GM10266 (cell line): Measurements from ENCODE around the gene DCTN5.

Experiments
- DNase-seq: peaks from one replicate; pipeline ENCODE4 v3.0.0; 2012; ENCODE audit errors: extremely low spot score
- TF ChIP-seq, protein P1 (sequence below): IDR thresholded peaks from 2 replicates; pipeline ENCODE4 v1.5.1; 2012; ENCODE audit warnings: mild to moderate bottlenecking, low read depth; ENCODE audit not compliant: control insufficient read depth, insufficient read depth; ENCODE audit errors: missing control alignments

Gene DCTN5

DNA sequence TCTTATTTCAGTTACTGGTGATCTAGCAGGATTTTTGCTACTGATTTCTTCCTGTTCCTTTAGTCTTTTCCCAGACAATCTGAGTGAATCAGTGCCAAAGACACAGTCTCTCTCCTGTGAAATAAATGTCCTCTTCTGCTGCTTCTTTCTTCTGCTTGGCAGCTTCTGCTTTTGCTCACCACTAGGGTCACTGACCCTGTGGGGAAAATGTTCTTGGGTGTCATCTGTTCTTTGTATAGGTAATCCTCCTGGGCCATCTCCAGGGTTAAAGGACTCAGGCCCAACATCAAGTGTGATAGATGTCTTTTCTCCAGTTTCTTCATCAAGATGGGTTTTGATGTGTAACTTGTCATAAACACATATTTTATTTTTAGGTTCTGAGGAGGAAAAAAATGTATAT, 5.3 kb upstream of the DCTN5 start:
- TF ChIP-seq, protein P1, sequence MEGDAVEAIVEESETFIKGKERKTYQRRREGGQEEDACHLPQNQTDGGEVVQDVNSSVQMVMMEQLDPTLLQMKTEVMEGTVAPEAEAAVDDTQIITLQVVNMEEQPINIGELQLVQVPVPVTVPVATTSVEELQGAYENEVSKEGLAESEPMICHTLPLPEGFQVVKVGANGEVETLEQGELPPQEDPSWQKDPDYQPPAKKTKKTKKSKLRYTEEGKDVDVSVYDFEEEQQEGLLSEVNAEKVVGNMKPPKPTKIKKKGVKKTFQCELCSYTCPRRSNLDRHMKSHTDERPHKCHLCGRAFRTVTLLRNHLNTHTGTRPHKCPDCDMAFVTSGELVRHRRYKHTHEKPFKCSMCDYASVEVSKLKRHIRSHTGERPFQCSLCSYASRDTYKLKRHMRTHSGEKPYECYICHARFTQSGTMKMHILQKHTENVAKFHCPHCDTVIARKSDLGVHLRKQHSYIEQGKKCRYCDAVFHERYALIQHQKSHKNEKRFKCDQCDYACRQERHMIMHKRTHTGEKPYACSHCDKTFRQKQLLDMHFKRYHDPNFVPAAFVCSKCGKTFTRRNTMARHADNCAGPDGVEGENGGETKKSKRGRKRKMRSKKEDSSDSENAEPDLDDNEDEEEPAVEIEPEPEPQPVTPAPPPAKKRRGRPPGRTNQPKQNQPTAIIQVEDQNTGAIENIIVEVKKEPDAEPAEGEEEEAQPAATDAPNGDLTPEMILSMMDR = no peak
- DNase-seq = no peak

GRCh38 chr16:23640615-23640930, 693 bp upstream of the DCTN5 start:
- no peak for DNase-seq

DNA sequence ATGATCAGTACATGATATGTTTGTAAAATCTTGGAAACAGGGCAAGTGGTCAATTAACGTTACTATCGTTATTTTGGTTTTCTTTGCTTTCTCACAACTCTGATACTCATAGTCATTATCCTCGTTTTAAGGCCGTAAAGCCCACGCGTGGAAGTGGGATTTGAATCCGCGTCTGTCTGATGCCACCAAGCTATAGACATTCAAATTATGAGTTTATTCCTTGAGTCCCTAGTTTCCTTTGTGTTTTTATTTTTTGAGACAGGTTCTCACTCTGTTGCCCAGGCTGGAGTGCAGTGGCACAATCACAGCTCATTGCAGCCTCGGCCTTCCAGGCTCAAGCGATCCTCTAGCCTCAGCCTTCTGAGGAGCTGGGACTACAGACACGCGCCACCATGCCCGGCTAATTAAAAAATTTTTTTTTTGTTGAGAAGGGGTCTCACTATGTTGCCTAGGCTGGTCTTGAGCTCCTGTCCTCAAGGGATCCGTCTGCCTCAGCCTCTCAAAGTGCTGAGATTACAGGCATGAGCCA, 1.0 kb downstream of the DCTN5 start:
- TF ChIP-seq, protein P1 = no peak
- DNase-seq = no peak

More at GRCh38 chr16:23640615-23640930, 693 bp upstream of the DCTN5 start:
- TF ChIP-seq, protein P1 = no peak

DNA sequence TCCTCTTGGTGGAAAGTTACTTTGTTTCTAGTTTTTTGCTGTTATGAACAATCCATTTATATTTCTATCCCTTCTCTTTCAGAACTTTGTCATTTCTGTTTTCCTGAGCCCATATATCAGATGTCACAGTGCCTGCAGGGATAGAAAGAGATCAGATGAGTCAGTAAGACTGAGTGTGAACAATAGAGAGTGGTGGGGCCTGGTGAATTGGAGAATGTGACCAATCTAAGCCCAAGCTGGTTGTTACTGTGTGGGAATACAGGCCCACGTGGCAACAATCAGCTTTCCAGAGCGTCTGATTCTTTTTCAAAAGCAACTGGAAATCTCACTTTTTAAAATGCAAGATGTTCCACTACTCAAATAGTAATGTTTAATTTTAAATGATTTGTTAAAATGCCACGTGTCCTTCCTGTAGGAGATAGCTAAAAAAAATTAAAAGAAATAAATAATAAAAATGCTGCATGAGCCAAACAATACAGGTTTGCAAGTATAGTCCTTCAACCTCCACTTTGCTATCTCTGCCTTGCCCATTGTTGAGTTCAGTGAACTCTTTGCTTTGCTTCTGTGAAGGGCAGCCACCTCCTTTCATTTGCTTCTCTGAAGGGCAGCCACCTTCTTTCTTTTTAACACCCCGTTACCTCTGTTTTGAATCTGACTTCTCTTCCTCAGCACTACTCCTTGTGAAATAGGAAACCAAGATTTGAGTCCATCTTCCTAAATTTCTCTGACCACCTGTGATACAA, 9.6 kb downstream of the DCTN5 start:
- no peak for DNase-seq
- TF ChIP-seq, protein P1 = no peak

DNA sequence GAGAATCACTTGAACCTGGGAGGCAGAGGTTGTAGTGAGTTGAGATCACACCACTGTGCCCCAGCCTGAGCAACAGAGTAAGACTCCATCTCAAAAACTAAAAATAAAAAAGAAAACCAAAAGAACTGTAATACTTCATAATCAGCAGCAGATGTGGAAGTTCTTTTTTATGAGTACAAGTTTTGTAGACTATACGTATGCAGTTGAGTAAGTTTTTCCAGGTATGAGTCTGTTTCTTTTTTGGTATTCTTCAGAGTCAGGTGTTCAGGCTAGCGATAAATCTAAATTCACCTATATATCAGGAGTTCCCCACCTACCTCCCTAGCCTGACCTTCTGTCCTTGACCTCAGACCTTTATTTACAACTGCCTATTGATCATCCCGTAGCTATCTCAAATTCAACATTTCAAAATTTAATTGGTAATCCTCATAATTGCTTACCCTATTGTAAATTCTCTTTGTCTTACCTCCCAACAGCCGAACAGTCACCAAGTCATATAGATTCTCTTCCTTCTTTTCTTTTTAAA, 10.7 kb downstream of the DCTN5 start:
- no peak for DNase-seq
- TF ChIP-seq, protein P1 = no peak

- DNase-seq = no peak
- TF ChIP-seq, protein P1 = no peak
Measured at GRCh38 chr16:23663918-23664317, 22.7 kb downstream of the DCTN5 start.
